GM13976 (cell line): ENCODE measurements around the gene TBPL2.
"Not testable (repeated sequence)": the region's sequence is repeated elsewhere in the genome, so short reads cannot be mapped to it uniquely, and the experiment has no call there.

ENCODE experiments used
- DNase-seq: peaks from one replicate; pipeline ENCODE4 v3.0.0; 2012; ENCODE audit warnings: low spot score
- in situ Hi-C: fragments of 300-500 bp; cut with MboI; formaldehyde crosslinking; loops from one replicate; pipeline ENCODE4 v1.12.0; 2022; ENCODE audit warnings: low sequenced_read_pairs, mixed read lengths, inconsistent platforms; ENCODE audit not compliant: unreplicated experiment
- TF ChIP-seq, protein P1 (sequence below): IDR thresholded peaks from 2 replicates; pipeline ENCODE4 v1.5.1; 2012; ENCODE audit warnings: borderline replicate concordance, mild to moderate bottlenecking; ENCODE audit not compliant: insufficient read depth; ENCODE audit errors: extremely low read depth, missing control alignments, control extremely low read depth

TBPL2 gene

DNA sequence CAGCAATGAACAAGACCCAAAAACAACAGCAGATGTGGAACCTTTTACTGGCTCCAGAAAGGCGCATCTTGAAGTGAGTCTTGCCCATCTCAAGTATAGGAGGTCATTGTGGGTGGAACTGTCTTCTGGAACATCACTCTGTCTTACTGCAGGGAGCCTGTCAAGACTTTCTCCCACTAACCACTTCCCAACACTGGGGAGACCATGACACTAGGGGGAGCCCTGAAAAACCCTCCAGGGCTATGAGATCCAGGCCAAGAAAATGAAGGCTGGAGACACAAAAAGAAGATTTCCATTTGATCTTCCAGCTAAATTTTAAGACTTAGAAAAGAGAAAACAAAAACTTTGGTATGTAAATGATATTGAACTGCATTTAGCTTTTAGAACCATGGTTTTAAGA is 15.3 kb downstream of the TBPL2 start:
- DNase-seq, result no peak
- TF ChIP-seq, protein P1, sequence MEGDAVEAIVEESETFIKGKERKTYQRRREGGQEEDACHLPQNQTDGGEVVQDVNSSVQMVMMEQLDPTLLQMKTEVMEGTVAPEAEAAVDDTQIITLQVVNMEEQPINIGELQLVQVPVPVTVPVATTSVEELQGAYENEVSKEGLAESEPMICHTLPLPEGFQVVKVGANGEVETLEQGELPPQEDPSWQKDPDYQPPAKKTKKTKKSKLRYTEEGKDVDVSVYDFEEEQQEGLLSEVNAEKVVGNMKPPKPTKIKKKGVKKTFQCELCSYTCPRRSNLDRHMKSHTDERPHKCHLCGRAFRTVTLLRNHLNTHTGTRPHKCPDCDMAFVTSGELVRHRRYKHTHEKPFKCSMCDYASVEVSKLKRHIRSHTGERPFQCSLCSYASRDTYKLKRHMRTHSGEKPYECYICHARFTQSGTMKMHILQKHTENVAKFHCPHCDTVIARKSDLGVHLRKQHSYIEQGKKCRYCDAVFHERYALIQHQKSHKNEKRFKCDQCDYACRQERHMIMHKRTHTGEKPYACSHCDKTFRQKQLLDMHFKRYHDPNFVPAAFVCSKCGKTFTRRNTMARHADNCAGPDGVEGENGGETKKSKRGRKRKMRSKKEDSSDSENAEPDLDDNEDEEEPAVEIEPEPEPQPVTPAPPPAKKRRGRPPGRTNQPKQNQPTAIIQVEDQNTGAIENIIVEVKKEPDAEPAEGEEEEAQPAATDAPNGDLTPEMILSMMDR, result no peak
- in situ Hi-C loops, result loop anchor here (25.0 kb wide), 1 partner anchor 287 kb away; no protein-coding TSS in a partner anchor

DNA sequence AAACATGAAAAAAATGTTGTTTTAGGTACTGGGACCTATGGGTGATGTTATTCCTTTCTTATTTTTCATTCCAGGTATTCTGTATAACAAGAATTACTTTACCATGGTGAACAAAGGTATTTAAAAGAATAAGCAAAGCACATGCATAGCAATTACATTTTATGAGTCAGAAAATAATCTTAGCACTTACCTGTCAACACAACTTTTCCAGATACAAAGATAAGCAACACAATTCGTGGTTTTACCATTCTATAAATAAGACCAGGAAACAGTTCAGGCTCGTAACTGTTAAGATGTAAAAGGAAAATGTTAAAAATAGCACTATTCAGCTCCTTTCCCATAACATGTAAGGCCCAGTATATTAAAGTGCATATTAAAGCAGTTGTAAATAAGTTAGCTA is 16.4 kb downstream of the TBPL2 start:
- in situ Hi-C loops, result no loop called here
- DNase-seq, result no peak
- TF ChIP-seq, protein P1, result no peak

DNA sequence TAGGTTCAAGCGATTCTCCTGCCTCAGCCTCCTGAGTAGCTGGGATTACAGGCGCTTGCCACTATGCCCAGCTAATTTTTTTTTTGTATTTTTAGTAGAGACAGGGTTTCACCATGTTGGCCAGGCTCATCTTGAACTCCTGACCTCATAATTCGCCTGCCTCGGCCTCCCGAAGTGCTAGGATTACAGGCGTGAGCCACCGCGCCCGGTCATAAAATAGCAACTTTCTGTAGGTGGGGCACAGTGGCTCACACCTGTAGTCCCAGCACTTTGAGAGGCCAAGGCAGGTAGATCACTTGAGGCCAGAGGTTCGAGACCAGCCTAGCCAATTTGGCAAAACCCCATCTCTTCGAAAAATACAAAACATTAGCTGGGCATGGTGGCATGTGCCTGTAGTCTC is 18.1 kb downstream of the TBPL2 start:
- DNase-seq, in situ Hi-C loops: not testable (repeated sequence)

DNA sequence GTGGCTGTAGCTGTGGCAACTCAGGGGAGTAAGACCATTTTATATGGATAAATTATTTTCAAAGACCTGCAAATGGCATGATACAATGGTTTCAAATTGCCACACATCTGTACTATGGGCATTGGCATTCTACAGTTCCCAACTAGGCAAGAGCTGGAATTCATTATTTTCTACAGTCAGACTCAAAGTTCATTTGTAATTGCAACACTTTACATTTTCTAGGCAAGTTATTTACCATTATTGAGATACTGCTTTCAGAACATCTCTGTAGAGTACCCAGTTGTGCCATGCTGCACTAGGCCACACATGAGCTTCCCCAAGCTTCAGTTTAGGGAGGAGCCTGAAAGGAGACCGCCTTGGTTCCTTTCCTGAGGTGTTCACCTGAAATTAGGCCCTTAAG is 20.8 kb downstream of the TBPL2 start:
- TF ChIP-seq, protein P1, result no peak
- in situ Hi-C loops, result no loop called here
- no peak for DNase-seq

DNA sequence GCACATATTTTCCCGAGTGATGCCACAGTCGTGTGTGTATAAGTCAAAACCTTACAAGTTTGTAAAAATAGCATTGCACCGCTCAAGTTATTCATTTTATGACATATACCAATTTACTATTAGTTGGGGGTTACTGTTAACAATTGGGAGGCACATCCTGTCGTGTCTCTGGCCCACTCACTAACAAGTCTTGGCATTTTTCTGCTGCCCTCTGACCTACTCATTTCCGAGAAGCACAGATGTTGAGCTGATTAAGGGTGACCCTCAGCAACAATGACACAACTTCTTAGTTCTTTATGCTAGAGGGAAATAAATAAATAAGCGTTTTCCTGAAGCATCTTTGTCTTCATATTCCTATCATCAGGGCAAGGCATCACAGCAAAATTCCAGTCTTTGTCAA is 22.0 kb downstream of the TBPL2 start:
- no peak for DNase-seq
- TF ChIP-seq, protein P1, result no peak
- in situ Hi-C loops, result no loop called here

DNA sequence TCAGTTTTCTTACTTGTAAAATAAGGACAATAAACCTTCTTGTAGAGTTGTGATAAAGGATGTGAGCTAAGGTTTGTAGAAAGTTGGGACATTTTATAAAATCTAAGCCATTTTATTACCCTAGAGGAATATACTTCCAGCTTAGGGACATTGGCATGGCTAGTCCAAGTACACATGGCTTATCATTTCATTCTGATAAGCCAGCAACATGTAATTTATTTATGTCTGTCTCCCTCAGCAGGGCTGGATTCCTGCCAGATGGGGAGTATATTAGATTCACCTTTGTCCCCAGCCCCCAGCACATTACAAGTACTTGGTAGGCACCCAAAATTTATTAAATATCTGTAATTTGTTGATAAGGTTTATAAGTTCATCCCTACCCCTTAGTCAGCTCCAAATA is 22.5 kb downstream of the TBPL2 start:
- TF ChIP-seq, protein P1, result no peak
- in situ Hi-C loops, result no loop called here
- no peak for DNase-seq

DNA sequence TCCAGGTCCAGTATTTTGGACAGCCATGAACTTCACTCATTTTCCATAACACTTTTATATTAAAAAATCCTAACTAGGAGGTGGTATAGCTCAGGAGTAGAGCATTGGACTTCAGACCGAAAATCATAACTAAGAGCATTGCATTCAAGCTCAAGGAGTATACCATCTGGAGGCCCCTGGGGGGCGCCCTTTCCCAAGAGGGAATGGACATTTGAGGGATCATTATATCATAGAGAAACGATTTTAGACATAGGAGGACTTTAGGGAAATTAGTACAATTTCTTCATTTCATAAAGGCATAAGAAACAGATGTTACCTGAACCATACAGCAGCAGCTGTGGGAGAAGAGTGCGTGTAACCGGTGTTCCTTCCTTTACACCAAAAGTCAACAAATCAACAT is 23.6 kb downstream of the TBPL2 start:
- TF ChIP-seq, protein P1, result no peak
- no peak for DNase-seq
- in situ Hi-C loops, result no loop called here
